ENCODE results near the gene DEGS2.

DNA sequence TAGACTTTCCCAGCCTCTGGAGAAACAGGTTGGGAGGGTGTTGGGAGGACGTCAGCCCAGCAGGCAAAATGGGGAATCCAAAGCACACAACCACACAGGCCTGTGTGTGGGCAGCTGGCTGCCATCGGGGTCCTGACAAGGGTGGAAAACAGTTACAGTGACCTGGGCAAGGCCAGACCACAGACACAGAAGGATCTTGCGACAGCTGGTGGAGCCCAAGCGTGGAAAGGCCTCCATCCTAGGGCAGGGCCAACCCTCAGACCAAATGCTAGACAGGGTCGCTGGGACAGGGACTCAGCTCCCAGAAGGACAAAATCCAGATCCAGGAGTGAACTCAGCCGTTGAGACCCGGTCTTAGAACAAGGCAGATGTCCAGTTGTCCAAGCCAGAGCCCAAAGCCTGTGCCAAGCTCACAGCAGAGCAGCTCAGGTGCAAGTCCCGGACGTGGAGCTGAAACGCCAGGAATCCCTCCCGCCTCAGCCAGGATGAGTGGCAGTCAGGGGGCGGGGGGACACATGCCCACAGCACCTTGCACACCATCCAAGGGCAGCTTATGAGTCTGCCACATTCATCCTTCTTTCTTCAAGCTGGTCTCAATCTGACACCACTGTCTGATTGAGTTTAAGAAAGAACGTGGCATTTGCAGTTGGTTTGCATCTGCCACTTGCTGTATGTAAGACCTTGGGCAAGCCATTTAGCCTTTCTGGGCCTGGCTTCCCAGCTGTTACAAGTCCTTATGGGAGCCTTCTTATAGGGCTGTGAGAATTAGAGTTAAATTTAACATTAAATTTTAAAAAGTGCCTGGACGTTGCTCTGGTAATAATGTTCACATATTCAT lies 37.6 kb downstream of the DEGS2 start:
- TF ChIP-seq EZH2 (optimal IDR thresholded peaks at IDR 0.05; ENCODE audit: low read depth, low read length) (no peak), EZH2phosphoT487 (IDR thresholded peaks at IDR 0.05; ENCODE audit: low read length) (no peak)
- TF ChIP-seq, protein P1, sequence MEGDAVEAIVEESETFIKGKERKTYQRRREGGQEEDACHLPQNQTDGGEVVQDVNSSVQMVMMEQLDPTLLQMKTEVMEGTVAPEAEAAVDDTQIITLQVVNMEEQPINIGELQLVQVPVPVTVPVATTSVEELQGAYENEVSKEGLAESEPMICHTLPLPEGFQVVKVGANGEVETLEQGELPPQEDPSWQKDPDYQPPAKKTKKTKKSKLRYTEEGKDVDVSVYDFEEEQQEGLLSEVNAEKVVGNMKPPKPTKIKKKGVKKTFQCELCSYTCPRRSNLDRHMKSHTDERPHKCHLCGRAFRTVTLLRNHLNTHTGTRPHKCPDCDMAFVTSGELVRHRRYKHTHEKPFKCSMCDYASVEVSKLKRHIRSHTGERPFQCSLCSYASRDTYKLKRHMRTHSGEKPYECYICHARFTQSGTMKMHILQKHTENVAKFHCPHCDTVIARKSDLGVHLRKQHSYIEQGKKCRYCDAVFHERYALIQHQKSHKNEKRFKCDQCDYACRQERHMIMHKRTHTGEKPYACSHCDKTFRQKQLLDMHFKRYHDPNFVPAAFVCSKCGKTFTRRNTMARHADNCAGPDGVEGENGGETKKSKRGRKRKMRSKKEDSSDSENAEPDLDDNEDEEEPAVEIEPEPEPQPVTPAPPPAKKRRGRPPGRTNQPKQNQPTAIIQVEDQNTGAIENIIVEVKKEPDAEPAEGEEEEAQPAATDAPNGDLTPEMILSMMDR (IDR thresholded peaks at IDR 0.05; ENCODE audit: low read length) = no peak
